ENCODE results near the gene PPP3CA.

DNA sequence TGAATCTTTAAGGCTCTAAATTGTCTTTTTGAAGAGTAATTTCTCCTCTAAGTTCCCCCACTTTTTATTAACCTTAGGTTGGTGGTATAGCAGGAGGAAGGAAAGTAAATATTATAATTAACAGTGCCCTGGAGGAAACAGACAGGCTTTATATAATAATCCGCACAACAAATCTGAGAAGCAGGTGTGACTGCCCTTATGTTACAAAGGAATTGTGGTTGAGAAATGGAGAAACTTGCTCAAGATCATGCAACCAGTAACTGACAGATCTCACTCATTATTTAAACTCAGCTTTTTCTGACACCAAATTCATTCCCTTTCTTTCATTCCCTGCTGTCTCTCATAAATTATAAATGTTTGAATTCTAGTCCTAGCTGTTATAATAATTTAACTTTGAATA lies 282.0 kb downstream of the PPP3CA start:
- TF ChIP-seq EZH2 (IDR thresholded peaks at IDR 0.05; ENCODE audit: low read length, missing control alignments): no peak
- TF ChIP-seq, protein P1, sequence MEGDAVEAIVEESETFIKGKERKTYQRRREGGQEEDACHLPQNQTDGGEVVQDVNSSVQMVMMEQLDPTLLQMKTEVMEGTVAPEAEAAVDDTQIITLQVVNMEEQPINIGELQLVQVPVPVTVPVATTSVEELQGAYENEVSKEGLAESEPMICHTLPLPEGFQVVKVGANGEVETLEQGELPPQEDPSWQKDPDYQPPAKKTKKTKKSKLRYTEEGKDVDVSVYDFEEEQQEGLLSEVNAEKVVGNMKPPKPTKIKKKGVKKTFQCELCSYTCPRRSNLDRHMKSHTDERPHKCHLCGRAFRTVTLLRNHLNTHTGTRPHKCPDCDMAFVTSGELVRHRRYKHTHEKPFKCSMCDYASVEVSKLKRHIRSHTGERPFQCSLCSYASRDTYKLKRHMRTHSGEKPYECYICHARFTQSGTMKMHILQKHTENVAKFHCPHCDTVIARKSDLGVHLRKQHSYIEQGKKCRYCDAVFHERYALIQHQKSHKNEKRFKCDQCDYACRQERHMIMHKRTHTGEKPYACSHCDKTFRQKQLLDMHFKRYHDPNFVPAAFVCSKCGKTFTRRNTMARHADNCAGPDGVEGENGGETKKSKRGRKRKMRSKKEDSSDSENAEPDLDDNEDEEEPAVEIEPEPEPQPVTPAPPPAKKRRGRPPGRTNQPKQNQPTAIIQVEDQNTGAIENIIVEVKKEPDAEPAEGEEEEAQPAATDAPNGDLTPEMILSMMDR (conservative IDR thresholded peaks at IDR 0.05 in 1 of 2, IDR thresholded peaks at IDR 0.05 in 1 of 2; ENCODE audit: low read depth in 1 of 2, low read length in 2 of 2): no peak
